Fibroblast of the aortic adventitia (primary cell): ENCODE results near the gene MAP4K2. TPM values are rescaled to one million over a fixed set of nuclear protein-coding genes. Genes with fewer than 3 reads are reported as not detected.

Experiments used
- DNase-seq: peaks from one replicate; pipeline ENCODE4 v3.0.0-alpha.2; 2010; ENCODE audit warnings: low read depth
- H3K4me3 ChIP-seq: 2 replicates; pipeline ENCODE4 v1.5.1; 2011; ENCODE audit warnings: low read depth, mild to moderate bottlenecking, control low read depth, low read length, moderate library complexity
- CTCF ChIP-seq: IDR thresholded peaks from 2 replicates; pipeline ENCODE4 v1.5.1; 2011; ENCODE audit warnings: mild to moderate bottlenecking, low read length, control low read depth, inconsistent platforms; ENCODE audit not compliant: insufficient read depth
- total RNA-seq: library from RNA; depleted of rRNA; stranded (reverse); fragments of >200 nt; gene quantifications from 2 replicates; pipeline ENCODE4 v1.2.3, GENCODE V29; 2012; ENCODE audit warnings: low replicate concordance

The MAP4K2 gene
- total RNA-seq, 1 donor, result 9.6 TPM

GRCh38 chr11:64801158-64801464 lies 1.9 kb downstream of the MAP4K2 start:
- DNase-seq, result no peak
- no peak for TF ChIP-seq CTCF
- H3K4me3 ChIP-seq, result no peak overlapping the region

- TF ChIP-seq CTCF, result no peak
- no peak overlapping the region for H3K4me3 ChIP-seq
- DNase-seq, result no peak
These were observed 2.5 kb downstream of the MAP4K2 start for GRCh38 chr11:64800303-64801157.

DNA sequence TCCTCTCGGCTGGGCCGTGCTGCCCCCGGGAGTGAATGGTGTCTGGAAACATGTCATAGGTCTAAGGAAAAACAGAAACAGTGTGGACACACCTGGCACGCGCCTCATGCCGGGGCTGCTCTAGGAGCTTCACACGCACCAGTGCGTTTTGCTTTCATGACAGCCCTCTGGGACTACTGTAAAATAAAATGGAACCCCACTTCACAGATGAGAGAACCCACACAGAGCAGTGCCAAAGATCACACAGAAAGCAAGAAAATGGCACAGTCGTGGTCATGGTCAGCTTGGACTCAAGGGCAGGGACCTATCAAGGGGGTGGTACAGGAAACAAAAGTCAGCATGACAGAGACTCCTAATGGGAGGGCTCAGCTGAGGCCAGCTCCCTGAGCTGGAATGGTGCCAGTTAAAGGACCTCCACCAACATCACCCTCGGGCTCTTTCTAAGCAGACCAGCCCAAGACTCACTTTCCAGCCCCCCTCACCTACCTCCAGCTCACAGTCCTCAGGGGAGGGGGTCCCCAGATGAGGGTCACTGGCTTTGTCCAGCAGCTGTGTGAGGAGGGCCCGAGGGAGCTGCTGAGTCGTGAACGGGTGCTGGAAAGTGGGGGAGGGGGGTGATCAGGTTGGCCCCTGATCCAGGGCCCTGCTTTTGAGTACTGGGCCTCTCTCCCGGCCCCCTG lies 3.3 kb downstream of the MAP4K2 start:
- no peak for DNase-seq
- TF ChIP-seq CTCF, result no peak
- H3K4me3 ChIP-seq, result no peak overlapping the region

DNA sequence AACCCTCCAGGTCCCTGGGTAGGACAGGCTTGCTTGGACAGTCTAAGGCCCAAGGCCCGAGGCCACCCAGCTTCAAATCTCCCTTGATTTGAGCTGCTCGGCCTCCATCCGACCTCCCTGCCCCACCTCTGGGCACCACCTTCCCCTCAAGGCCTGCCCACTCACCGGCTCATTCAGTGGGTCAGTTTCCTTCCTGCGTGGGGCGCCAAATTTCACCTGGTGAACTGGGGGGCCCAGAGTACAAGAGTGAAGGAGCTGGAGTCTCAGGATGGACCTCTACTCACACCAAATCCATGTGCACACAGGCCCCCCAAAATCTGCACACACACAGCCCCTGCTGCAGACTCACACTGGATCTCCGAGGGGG lies 3.8 kb downstream of the MAP4K2 start:
- DNase-seq, result no peak
- no peak for TF ChIP-seq CTCF
- H3K4me3 ChIP-seq, result no peak overlapping the region

GRCh38 chr11:64796757-64797541 lies 6.1 kb downstream of the MAP4K2 start:
- no peak for DNase-seq
- TF ChIP-seq CTCF, result no peak

DNA sequence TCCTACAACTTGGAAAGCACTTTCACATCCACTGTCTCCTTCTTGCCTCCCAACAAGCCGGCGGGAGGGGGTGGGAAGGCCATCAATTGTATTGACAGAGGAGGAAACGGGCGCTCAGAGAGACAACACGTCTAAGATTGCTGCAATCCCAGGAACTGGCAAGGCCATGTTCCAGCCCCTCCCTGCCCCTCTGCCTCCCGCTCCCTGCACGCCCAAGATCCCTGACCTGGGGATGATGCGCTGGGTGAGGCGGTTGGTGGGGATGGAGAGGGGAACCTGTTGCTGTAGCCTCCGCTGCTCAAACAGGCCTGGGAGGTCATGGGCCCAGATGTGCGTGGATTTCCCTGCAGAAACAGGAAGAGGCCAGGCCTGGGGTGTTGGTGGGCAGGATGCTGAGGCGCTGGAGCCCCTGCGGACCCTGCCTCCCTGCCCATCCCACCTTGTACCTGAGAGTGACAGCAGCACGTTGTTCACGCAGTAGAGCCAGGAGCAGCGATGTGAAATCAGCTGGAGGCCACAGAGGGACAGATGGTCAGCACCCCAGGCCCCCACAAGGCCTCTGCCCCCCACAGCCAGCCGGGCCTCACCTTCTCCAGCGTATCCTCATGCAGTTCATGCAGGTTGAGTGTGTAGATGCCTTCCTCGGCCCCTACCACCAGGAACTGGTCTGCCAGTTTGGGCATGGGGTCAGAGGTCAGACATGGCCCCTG lies 6.8 kb downstream of the MAP4K2 start:
- DNase-seq, result no peak
- no peak overlapping the region for H3K4me3 ChIP-seq
- no peak for TF ChIP-seq CTCF

More at GRCh38 chr11:64796757-64797541, 6.1 kb downstream of the MAP4K2 start:
- H3K4me3 ChIP-seq, result no peak overlapping the region
